Measurements from ENCODE around the gene OR1K1. TPM values are rescaled to one million over a fixed set of nuclear protein-coding genes. Genes with fewer than 3 reads are reported as not detected.

OR1K1 gene, protein sequence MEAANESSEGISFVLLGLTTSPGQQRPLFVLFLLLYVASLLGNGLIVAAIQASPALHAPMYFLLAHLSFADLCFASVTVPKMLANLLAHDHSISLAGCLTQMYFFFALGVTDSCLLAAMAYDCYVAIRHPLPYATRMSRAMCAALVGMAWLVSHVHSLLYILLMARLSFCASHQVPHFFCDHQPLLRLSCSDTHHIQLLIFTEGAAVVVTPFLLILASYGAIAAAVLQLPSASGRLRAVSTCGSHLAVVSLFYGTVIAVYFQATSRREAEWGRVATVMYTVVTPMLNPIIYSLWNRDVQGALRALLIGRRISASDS
- not detected in 2 replicates for total RNA-seq

GRCh38 chr9:122800066-122801060 lies at the start of gene OR1K1:
TSS of gene OR1K1 (plus strand) at chr9:122800123. CDS start at chr9:122800123, 0 bp downstream.

DNA sequence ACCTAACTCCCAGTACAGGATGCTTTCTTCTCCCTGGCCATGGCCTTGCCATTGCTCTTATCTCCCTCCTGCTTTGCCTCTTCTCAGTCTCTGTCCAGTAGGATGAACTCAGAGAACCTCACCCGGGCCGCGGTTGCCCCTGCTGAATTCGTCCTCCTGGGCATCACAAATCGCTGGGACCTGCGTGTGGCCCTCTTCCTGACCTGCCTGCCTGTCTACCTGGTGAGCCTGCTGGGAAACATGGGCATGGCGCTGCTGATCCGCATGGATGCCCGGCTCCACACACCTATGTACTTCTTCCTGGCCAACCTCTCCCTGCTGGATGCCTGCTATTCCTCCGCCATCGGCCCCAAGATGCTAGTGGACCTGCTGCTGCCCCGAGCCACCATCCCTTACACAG lies 11.1 kb upstream of the OR1K1 start, which contains the start of gene OR5C1:
Gene OR5C1, plus strand, starts transcription at position 103 of the 400 bp plus-strand sequence. Its CDS starts 0 bp downstream, at position 103.

Other genes starting within 250 kb of the OR1K1 start
- 0.26 TPM in 1 of 2 replicates, not detected in the other for gene OR1N2, start 247.0 kb upstream of the OR1K1 start, total RNA-seq
- 0.11 and 0.13 TPM in 2 replicates for gene OR1L8, start 216.7 kb upstream of the OR1K1 start, total RNA-seq
- not detected in 2 replicates for gene OR1Q1, start 185.4 kb upstream of the OR1K1 start, total RNA-seq
- 0.11 and 0.13 TPM in 2 replicates for gene OR1B1, start 142.5 kb upstream of the OR1K1 start, total RNA-seq
- gene OR1L1, start 138.4 kb upstream of the OR1K1 start, total RNA-seq: not detected in 2 replicates
- gene OR1L3, start 125.0 kb upstream of the OR1K1 start, total RNA-seq: not detected in 2 replicates
- gene OR1L4, start 76.1 kb upstream of the OR1K1 start, total RNA-seq: not detected in 2 replicates
- gene OR1L6, start 57.8 kb upstream of the OR1K1 start, total RNA-seq: not detected in 2 replicates
- gene OR5C1, start 11.2 kb upstream of the OR1K1 start, total RNA-seq: not detected in 2 replicates
- 37.6 and 39.6 TPM in 2 replicates for gene PDCL, start 28.5 kb downstream of the OR1K1 start, total RNA-seq
- gene RC3H2, start 105.2 kb downstream of the OR1K1 start, total RNA-seq: 49.1 and 54.8 TPM in 2 replicates
- 17.5 and 20.1 TPM in 2 replicates for gene ZBTB6, start 113.2 kb downstream of the OR1K1 start, total RNA-seq
- gene ZBTB26, start 131.4 kb downstream of the OR1K1 start, total RNA-seq: 6.0 and 6.8 TPM in 2 replicates
- 105 and 121 TPM in 2 replicates for gene RABGAP1, start 140.9 kb downstream of the OR1K1 start, total RNA-seq
- 2.4 and 3.6 TPM in 2 replicates for gene GPR21, start 233.5 kb downstream of the OR1K1 start, total RNA-seq